Lung (tissue), 12 donors: ENCODE results near the gene CACNA1G. TPM values are rescaled to one million over a fixed set of nuclear protein-coding genes. Genes with fewer than 3 reads are reported as not detected.
A peak's percentile ranks its signal among the peaks of the same experiment; 100 is the strongest.

ENCODE experiments used
- ATAC-seq: fragments of 200-7000 bp; cut with Tn5 transposase; one replicate; pipeline ENCODE4 v1.9.1; 2020; ENCODE audit warnings: moderate number of reproducible peaks; ENCODE audit not compliant: insufficient read depth, low FRiP score
- DNase-seq, 3 donors: peaks; one replicate each; pipeline ENCODE4 v3.0.0-alpha.2; 2013 to 2017
- H3K27ac ChIP-seq, 2 donors: one replicate each; pipeline ENCODE4 v1.5.1; 2013; ENCODE audit warnings: mild to moderate bottlenecking in 2 of 2, moderate library complexity in 2 of 2, control low read depth in 1 of 2, inconsistent platforms in 1 of 2, low read depth in 1 of 2, low read length in 1 of 2
- H3K27me3 ChIP-seq, 3 donors: one replicate each; pipeline ENCODE4 v1.5.1; 2013; ENCODE audit warnings: low read length in 2 of 3; ENCODE audit not compliant: control insufficient read depth in 3 of 3, insufficient read depth in 3 of 3
- H3K36me3 ChIP-seq, 4 donors: one replicate each; pipeline ENCODE4 v1.5.1; 2013; ENCODE audit warnings: low read length in 4 of 4, mild to moderate bottlenecking in 1 of 4, moderate library complexity in 1 of 4; ENCODE audit not compliant: control insufficient read depth in 4 of 4, insufficient read depth in 4 of 4
- H3K4me1 ChIP-seq, 5 donors: one replicate each; pipeline ENCODE4 v1.5.1; 2013; ENCODE audit warnings: low read length in 5 of 5, mild to moderate bottlenecking in 2 of 5, moderate library complexity in 1 of 5; ENCODE audit not compliant: control insufficient read depth in 5 of 5, insufficient read depth in 5 of 5
- H3K4me3 ChIP-seq: one replicate; pipeline ENCODE4 v1.5.1; 2013; ENCODE audit warnings: mild to moderate bottlenecking, control low read depth, moderate library complexity
- H3K9ac ChIP-seq, 2 donors: one replicate each; pipeline ENCODE4 v1.5.1; 2013; ENCODE audit warnings: low read length in 2 of 2, control low read depth in 1 of 2; ENCODE audit not compliant: insufficient read depth in 1 of 2
- H3K9me3 ChIP-seq, 4 donors: one replicate each; pipeline ENCODE4 v1.5.1; 2013; ENCODE audit warnings: low read length in 3 of 4, mild to moderate bottlenecking in 1 of 4, moderate library complexity in 1 of 4; ENCODE audit not compliant: control insufficient read depth in 4 of 4, insufficient read depth in 3 of 4
- CTCF ChIP-seq: IDR thresholded peaks from 2 replicates; pipeline ENCODE4 v1.5.1; 2012; ENCODE audit warnings: mild to moderate bottlenecking; ENCODE audit errors: control extremely low read depth, extremely low read depth
- WGBS, 2 donors: extraction: QIAGEN DNeasy Blood & Tissue Kit; methylation state at CpG; one replicate each; pipeline ENCODE4 v1.1.7; 2013; 5-methylcytosine and 5-hydroxymethylcytosine counted together
- polyA plus RNA-seq, 2 donors: library from polyadenylated mRNA; stranded (reverse); fragments of 200-250 nt; gene quantifications; one replicate each; pipeline ENCODE4 v1.2.1, GENCODE V29; 2013
- total RNA-seq, 2 donors: library from RNA; depleted of rRNA in 1 of 2; stranded (reverse); fragments of >200 nt in 1 of 2; gene quantifications; one replicate each; pipeline ENCODE4 v1.2.1, GENCODE V29; 2014 to 2021
- donor health status: control.
- donor health status: control.
- donor health status: Bipolar disorder and iron deficiency.
- donor health status: healthy.
- donor health status: DM: yes; HTN: yes; CAD: no.

Gene CACNA1G
- total and polyA plus RNA-seq, 4 donors = 0.14 to 3.6 (median 0.24) TPM

DNA sequence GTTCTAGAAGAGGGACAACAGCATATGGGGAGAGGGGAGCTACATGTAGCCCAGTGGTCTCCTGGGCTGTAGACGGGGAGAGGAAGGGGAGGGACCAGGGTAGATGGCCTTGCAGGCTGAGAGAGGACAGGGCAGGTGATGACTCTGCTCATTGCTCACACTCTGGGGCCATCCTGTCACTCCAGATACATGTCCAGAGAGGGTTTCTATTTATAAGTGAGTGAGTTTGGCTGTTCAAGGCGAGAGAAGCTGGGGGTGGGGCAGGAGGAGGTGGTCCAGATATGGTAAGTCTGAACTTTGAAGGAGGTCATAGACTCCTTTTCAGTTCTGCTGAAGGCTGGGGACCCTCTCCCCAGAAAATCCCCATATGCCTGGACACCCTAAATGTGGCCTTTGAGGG is 22.2 kb downstream of the CACNA1G start:
- H3K9me3 ChIP-seq = no peaks in the 10 kb centered on the region
- DNase-seq (no peak), ATAC-seq (no peak)
- H3K27ac ChIP-seq = peak overlapping the region in 1 of 2 donors; percentile 66
- H3K4me1 ChIP-seq = peaks cover 0 to 5% (median 0%) of the 10 kb centered on the region in 5 donors
- no peak for TF ChIP-seq CTCF
- peaks cover 0 to 21% (median 3%) of the 10 kb centered on the region in 4 donors for H3K36me3 ChIP-seq
- H3K4me3 ChIP-seq = no peak overlapping the region
- no peak overlapping the region for H3K9ac ChIP-seq
- H3K27me3 ChIP-seq = no peaks in the 10 kb centered on the region
- WGBS, 2 donors = 87 to 88% methylated on average over 2 of the region's 2 CpGs

- DNase-seq (no peak), ATAC-seq (no peak)
- Histone ChIP-seq H3K4me1 (peaks cover 0 to 7% (median 0%) of the 10 kb centered on the region in 5 donors), H3K9me3 (no peaks in the 10 kb centered on the region), H3K4me3 (no peak overlapping the region), H3K27ac (no peak overlapping the region), H3K36me3 (peaks cover 0 to 17% (median 3%) of the 10 kb centered on the region in 4 donors), H3K9ac (no peak overlapping the region), H3K27me3 (no peaks in the 10 kb centered on the region)
- no peak for TF ChIP-seq CTCF
- 61 to 62% methylated on average over 7 of the region's 7 CpGs for WGBS, 2 donors
Measured at GRCh38 chr17:50583641-50584040, 23.1 kb downstream of the CACNA1G start.

GRCh38 chr17:50584116-50584515 is 23.6 kb downstream of the CACNA1G start:
- Histone ChIP-seq H3K36me3 (peaks cover 0 to 17% (median 3%) of the 10 kb centered on the region in 4 donors), H3K27ac (no peak overlapping the region), H3K27me3 (no peaks in the 10 kb centered on the region), H3K9me3 (no peaks in the 10 kb centered on the region), H3K9ac (no peak overlapping the region), H3K4me3 (no peak overlapping the region), H3K4me1 (peaks cover 0 to 12% (median 4%) of the 10 kb centered on the region in 5 donors)
- no peak for DNase-seq
- no peak for ATAC-seq
- TF ChIP-seq CTCF = no peak
- 81 to 90% methylated on average over 4 of the region's 4 CpGs for WGBS, 2 donors

- H3K4me3 ChIP-seq = no peak overlapping the region
- ATAC-seq (no peak), DNase-seq (no peak)
- H3K27me3 ChIP-seq = no peaks in the 10 kb centered on the region
- no peak overlapping the region for H3K27ac ChIP-seq
- peaks cover 0 to 18% (median 10%) of the 10 kb centered on the region in 5 donors for H3K4me1 ChIP-seq
- H3K9ac ChIP-seq = no peak overlapping the region
- WGBS, 2 donors = 79 to 85% methylated on average over 6 of the region's 6 CpGs
- no peaks in the 10 kb centered on the region for H3K9me3 ChIP-seq
- TF ChIP-seq CTCF = no peak
- peaks cover 0 to 17% (median 3%) of the 10 kb centered on the region in 4 donors for H3K36me3 ChIP-seq
Measured at GRCh38 chr17:50584749-50585148, 24.2 kb downstream of the CACNA1G start.
